Subcutaneous adipose tissue (tissue), 4 donors: ENCODE data around the gene NFKB2. TPM values are rescaled to one million over a fixed set of nuclear protein-coding genes. Genes with fewer than 3 reads are reported as not detected.

ENCODE experiments used
- CTCF ChIP-seq: fragments of 450-650 bp; IDR thresholded peaks from one replicate; pipeline ENCODE4 v1.5.1; 2016; ENCODE audit warnings: low read depth, mild to moderate bottlenecking, control low read depth, antibody characterized with exemption, moderate library complexity
- total RNA-seq, 4 donors: library from RNA; depleted of rRNA; stranded (reverse); fragments of >200 nt; gene quantifications; one replicate each; pipeline ENCODE4 v1.1.0, GENCODE V29; 2016

NFKB2 gene
- total RNA-seq, 4 donors from 2014 or later: 7.7 to 20.3 (median 12.4) TPM

GRCh38 chr10:102434394-102435132 lies 39.1 kb downstream of the NFKB2 start:
- TF ChIP-seq CTCF: no peak

- no peak for TF ChIP-seq CTCF
Observed at GRCh38 chr10:102435133-102435497, 39.6 kb downstream of the NFKB2 start.

- TF ChIP-seq CTCF: no peak
Observed at GRCh38 chr10:102435529-102436233, 40.2 kb downstream of the NFKB2 start.

- no peak for TF ChIP-seq CTCF
Observed at GRCh38 chr10:102436312-102436711, 40.8 kb downstream of the NFKB2 start.

GRCh38 chr10:102437515-102437914 lies 42.0 kb downstream of the NFKB2 start:
- TF ChIP-seq CTCF: no peak

- TF ChIP-seq CTCF: no peak
Observed at GRCh38 chr10:102438374-102438773, 42.9 kb downstream of the NFKB2 start.

- TF ChIP-seq CTCF: no peak
Observed at GRCh38 chr10:102444851-102445250, 49.3 kb downstream of the NFKB2 start.
